SU-DHL-6 (cell line): ENCODE data around the gene LILRB3.

Experiments
- H2AFZ ChIP-seq: fragments of 200-600 bp; sonication (generic); 2 replicates; pipeline ENCODE4 v1.6.1; 2014; ENCODE audit warnings: low read depth, mild to moderate bottlenecking, moderate library complexity, mixed read lengths, antibody characterized with exemption, low read length; ENCODE audit not compliant: severe bottlenecking
- H3F3A ChIP-seq: fragments of 200-600 bp; shearing (Covaris generic); 2 replicates; pipeline ENCODE4 v1.6.0; 2016; ENCODE audit warnings: antibody characterized with exemption, mild to moderate bottlenecking; ENCODE audit not compliant: insufficient read depth
- H3K27ac ChIP-seq: fragments of 200-600 bp; sonication (generic); 2 replicates; pipeline ENCODE4 v1.5.1; 2016; ENCODE audit warnings: low read depth, mild to moderate bottlenecking, low read length, moderate library complexity, mixed read lengths
- H3K27me3 ChIP-seq: fragments of 200-600 bp; sonication (generic), shearing (Covaris generic); 2 replicates; pipeline ENCODE4 v1.6.0; 2014; ENCODE audit warnings: mild to moderate bottlenecking, low read length
- H3K36me3 ChIP-seq: fragments of 200-600 bp; sonication (generic); 2 replicates; pipeline ENCODE4 v1.6.1; 2014; ENCODE audit warnings: mild to moderate bottlenecking, low read length, mixed read lengths
- H3K4me2 ChIP-seq: fragments of 300-600, 200-600 bp; shearing (Covaris generic), sonication (generic); 2 replicates; pipeline ENCODE4 v1.6.0; 2014; ENCODE audit warnings: low read length, low read depth, mild to moderate bottlenecking; ENCODE audit not compliant: poor library complexity, severe bottlenecking
- H3K4me3 ChIP-seq: fragments of 200-600 bp; sonication (generic); 2 replicates; pipeline ENCODE4 v1.5.1; 2014; ENCODE audit warnings: antibody characterized with exemption, low read length, mild to moderate bottlenecking, mixed read lengths; ENCODE audit not compliant: insufficient read depth, poor library complexity, severe bottlenecking
- H3K79me2 ChIP-seq: fragments of 200-600 bp; sonication (generic); 2 replicates; pipeline ENCODE4 v1.6.1; 2014; ENCODE audit warnings: mild to moderate bottlenecking, low read length, moderate library complexity; ENCODE audit not compliant: insufficient read depth
- H3K9ac ChIP-seq: fragments of 200-600 bp; sonication (generic); 2 replicates; pipeline ENCODE4 v1.7.0; 2014; ENCODE audit warnings: mild to moderate bottlenecking, low read length
- H3K9me2 ChIP-seq: fragments of 200-600 bp; sonication (generic); replicated peaks from 2 replicates; pipeline ENCODE4 v1.6.1; 2014; ENCODE audit warnings: low read length; ENCODE audit not compliant: insufficient read depth
- H3K9me3 ChIP-seq: fragments of 200-600 bp; sonication (generic); 2 replicates; pipeline ENCODE4 v1.6.1; 2014; ENCODE audit warnings: low read length, mixed read lengths; ENCODE audit not compliant: insufficient read depth
- H4K20me1 ChIP-seq: fragments of 200-600 bp; sonication (generic); 2 replicates; pipeline ENCODE4 v1.6.1; 2014; ENCODE audit warnings: low read depth, mild to moderate bottlenecking, antibody characterized with exemption, low read length, moderate library complexity, mixed read lengths
- EZH2phosphoT487 ChIP-seq: fragments of 200-600 bp; sonication (generic), shearing (Covaris generic); conservative IDR thresholded peaks from 2 replicates; pipeline ENCODE4 v1.6.1; 2018; ENCODE audit warnings: mild to moderate bottlenecking, antibody characterized with exemption, low read length, moderate library complexity, mixed read lengths
- TF ChIP-seq, protein P1 (sequence below): fragments of 200-600 bp; sonication (generic); IDR thresholded peaks from one replicate; pipeline ENCODE4 v1.5.1; 2017; ENCODE audit warnings: antibody characterized with exemption, mild to moderate bottlenecking, low read length, moderate library complexity; ENCODE audit not compliant: insufficient read depth, poor library complexity, severe bottlenecking

Gene LILRB3

DNA sequence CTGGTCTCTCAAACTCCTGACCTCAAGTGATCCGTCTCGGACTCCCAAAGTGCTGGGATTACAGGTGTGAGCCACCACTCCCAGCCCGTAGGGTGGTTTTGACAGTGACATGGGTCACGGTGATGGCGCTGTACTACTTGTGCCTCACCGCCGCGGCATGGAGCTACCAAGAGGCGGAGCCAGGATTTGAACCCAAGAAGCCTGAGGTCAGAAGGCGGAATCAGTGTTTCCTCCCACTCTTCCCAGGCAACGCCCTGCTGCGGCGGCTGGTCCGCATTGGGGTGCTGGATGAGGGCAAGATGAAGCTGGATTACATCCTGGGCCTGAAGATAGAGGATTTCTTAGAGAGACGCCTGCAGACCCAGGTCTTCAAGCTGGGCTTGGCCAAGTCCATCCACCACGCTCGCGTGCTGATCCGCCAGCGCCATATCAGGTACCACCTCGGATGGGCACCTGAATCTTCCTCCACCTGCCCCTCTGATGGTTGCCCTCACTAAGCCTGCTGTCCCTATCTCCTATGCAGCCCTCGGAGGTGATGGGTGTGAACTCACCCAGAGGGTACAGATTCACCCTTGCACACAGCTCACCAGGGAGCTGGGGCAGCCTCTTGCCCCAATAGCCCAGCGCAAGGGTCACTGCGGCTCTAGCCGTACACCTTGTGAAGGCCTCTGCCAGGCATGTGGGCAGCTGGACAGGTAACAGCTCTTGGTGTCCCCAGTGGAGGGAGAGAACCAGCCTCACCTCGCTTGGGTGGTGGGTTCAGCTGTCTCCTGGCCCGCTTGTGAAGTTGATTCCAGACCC, 16.6 kb downstream of the LILRB3 start:
- H3F3A ChIP-seq, result peaks cover 77% of the 10 kb centered on the region
- H3K9ac ChIP-seq, result no peak overlapping the region
- peaks cover 53% of the 10 kb centered on the region for H4K20me1 ChIP-seq

GRCh38 chr19:54204767-54205468, 17.9 kb downstream of the LILRB3 start:
- Histone ChIP-seq H3K27me3 (no peaks in the 10 kb centered on the region), H3F3A (peaks cover 70% of the 10 kb centered on the region), H3K9me3 (no peaks in the 10 kb centered on the region), H3K4me3 (peak overlapping the region; percentile 9), H3K27ac (no peak overlapping the region), H3K9ac (no peak overlapping the region), H3K9me2 (no peaks in the 10 kb centered on the region), H3K36me3 (peaks cover 41% of the 10 kb centered on the region), H3K4me2 (peak overlapping the region; percentile 79), H4K20me1 (peaks cover 53% of the 10 kb centered on the region), H2AFZ (no peak overlapping the region), H3K79me2 (peaks cover 61% of the 10 kb centered on the region)
- no peak for TF ChIP-seq EZH2phosphoT487
- TF ChIP-seq, protein P1, sequence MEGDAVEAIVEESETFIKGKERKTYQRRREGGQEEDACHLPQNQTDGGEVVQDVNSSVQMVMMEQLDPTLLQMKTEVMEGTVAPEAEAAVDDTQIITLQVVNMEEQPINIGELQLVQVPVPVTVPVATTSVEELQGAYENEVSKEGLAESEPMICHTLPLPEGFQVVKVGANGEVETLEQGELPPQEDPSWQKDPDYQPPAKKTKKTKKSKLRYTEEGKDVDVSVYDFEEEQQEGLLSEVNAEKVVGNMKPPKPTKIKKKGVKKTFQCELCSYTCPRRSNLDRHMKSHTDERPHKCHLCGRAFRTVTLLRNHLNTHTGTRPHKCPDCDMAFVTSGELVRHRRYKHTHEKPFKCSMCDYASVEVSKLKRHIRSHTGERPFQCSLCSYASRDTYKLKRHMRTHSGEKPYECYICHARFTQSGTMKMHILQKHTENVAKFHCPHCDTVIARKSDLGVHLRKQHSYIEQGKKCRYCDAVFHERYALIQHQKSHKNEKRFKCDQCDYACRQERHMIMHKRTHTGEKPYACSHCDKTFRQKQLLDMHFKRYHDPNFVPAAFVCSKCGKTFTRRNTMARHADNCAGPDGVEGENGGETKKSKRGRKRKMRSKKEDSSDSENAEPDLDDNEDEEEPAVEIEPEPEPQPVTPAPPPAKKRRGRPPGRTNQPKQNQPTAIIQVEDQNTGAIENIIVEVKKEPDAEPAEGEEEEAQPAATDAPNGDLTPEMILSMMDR, result no peak

More for the DNA sequence above, 16.6 kb downstream of the LILRB3 start:
- no peak overlapping the region for H3K27ac ChIP-seq
- H3K9me3 ChIP-seq, result no peaks in the 10 kb centered on the region
- H3K27me3 ChIP-seq, result no peaks in the 10 kb centered on the region
- no peak overlapping the region for H3K4me2 ChIP-seq
- no peak for TF ChIP-seq EZH2phosphoT487
- TF ChIP-seq, protein P1, result no peak
- H3K4me3 ChIP-seq, result no peak overlapping the region
- H3K9me2 ChIP-seq, result no peaks in the 10 kb centered on the region
- H3K79me2 ChIP-seq, result peaks cover 55% of the 10 kb centered on the region
- no peak overlapping the region for H2AFZ ChIP-seq
- peaks cover 40% of the 10 kb centered on the region for H3K36me3 ChIP-seq

DNA sequence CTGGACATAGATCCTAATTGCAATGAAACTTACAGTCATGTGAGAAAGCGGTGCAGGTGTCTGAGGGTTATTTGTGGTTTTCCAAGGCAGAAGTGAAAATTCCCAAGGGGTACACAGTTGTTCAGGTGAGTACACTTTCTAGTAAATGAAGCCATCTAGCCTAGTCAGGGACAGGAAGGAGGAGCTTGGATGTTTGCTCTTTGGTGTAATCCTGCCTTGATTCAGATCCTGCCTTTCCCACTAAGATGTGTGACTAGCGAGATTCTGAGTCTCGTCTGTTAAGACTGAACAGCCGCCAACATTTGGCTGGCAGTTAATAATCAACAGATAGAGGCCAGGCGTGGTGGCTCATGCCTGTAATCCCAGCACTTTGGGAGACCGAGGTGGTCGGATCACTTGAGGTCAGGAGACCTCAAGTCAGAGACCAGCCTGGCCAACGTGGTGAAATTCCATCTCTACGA, 19.6 kb downstream of the LILRB3 start:
- Histone ChIP-seq H3F3A (peaks cover 53% of the 10 kb centered on the region), H3K27me3 (no peaks in the 10 kb centered on the region), H3K79me2 (peaks cover 63% of the 10 kb centered on the region), H3K9me2 (no peaks in the 10 kb centered on the region), H4K20me1 (peaks cover 49% of the 10 kb centered on the region), H3K9ac (peak overlapping the region; percentile 94), H3K36me3 (peaks cover 41% of the 10 kb centered on the region), H3K4me2 (peak overlapping the region; percentile 79), H3K4me3 (peak overlapping the region; percentile 88), H3K27ac (peak overlapping the region; percentile 85; the same call in 1 of the 2 replicates), H2AFZ (no peak overlapping the region), H3K9me3 (no peaks in the 10 kb centered on the region)
- TF ChIP-seq, protein P1, result no peak
- no peak for TF ChIP-seq EZH2phosphoT487
